Liver (tissue), 9 donors: ENCODE results near the gene NAPB. TPM values are rescaled to one million over a fixed set of nuclear protein-coding genes. Genes with fewer than 3 reads are reported as not detected.

Experiments used
- DNase-seq: peaks from one replicate; pipeline ENCODE4 v3.0.0-alpha.2; 2017; ENCODE audit warnings: low spot score
- H3K27ac ChIP-seq, 2 donors: one replicate each; pipeline ENCODE4 v1.7.0; 2013; ENCODE audit warnings: inconsistent platforms in 2 of 2, low read length in 2 of 2, control low read depth in 1 of 2, low read depth in 1 of 2, mild to moderate bottlenecking in 1 of 2
- H3K27me3 ChIP-seq, 4 donors: one replicate each; pipeline versions ENCODE4 v1.6.1 to v1.7.0; 2013; ENCODE audit warnings: low read length in 3 of 4, inconsistent platforms in 1 of 4, mild to moderate bottlenecking in 1 of 4, moderate library complexity in 1 of 4; ENCODE audit not compliant: control insufficient read depth in 4 of 4, insufficient read depth in 4 of 4
- H3K36me3 ChIP-seq, 4 donors: one replicate each; pipeline versions ENCODE4 v1.6.1 to v1.7.0; 2013; ENCODE audit warnings: low read length in 3 of 4, mild to moderate bottlenecking in 3 of 4, low read depth in 1 of 4, moderate library complexity in 1 of 4; ENCODE audit not compliant: control insufficient read depth in 4 of 4, insufficient read depth in 3 of 4
- H3K4me1 ChIP-seq, 4 donors: one replicate each; pipeline versions ENCODE4 v1.6.1 to v1.7.0; 2013; ENCODE audit warnings: low read length in 3 of 4, mild to moderate bottlenecking in 3 of 4, moderate library complexity in 1 of 4; ENCODE audit not compliant: control insufficient read depth in 4 of 4, insufficient read depth in 4 of 4
- H3K4me3 ChIP-seq, 3 donors: one replicate each; pipeline versions ENCODE4 v1.6.1 to v1.7.0; 2013; ENCODE audit warnings: low read length in 3 of 3, control low read depth in 1 of 3, low read depth in 1 of 3, mild to moderate bottlenecking in 1 of 3
- H3K9ac ChIP-seq, 2 donors: one replicate each; pipeline ENCODE4 v1.7.0; 2013; ENCODE audit warnings: low read length in 2 of 2, mild to moderate bottlenecking in 2 of 2, moderate library complexity in 2 of 2, control low read depth in 1 of 2, low read depth in 1 of 2
- H3K9me3 ChIP-seq, 4 donors: one replicate each; pipeline versions ENCODE4 v1.6.1 to v1.7.0; 2013; ENCODE audit warnings: low read length in 3 of 4; ENCODE audit not compliant: control insufficient read depth in 4 of 4
- ATF3 ChIP-seq: IDR thresholded peaks from 2 replicates; pipeline ENCODE4 v1.6.1; 2016; ENCODE audit warnings: antibody characterized with exemption
- EGR1 ChIP-seq, 2 donors: IDR thresholded peaks; 2 replicates each; pipeline ENCODE4 v1.6.1; 2016 to 2018; ENCODE audit warnings: antibody characterized with exemption in 2 of 2, low read depth in 2 of 2
- FOXA1 ChIP-seq: IDR thresholded peaks from 2 replicates; pipeline ENCODE4 v1.6.1; 2016; ENCODE audit warnings: antibody characterized with exemption
- FOXA2 ChIP-seq: IDR thresholded peaks from 2 replicates; pipeline ENCODE4 v1.6.1; 2016; ENCODE audit warnings: antibody characterized with exemption
- GABPA ChIP-seq, 2 donors: IDR thresholded peaks in 1 of 2; conservative IDR thresholded peaks in 1 of 2; 2 replicates each; pipeline ENCODE4 v1.6.1; 2016; ENCODE audit warnings: antibody characterized with exemption in 2 of 2, mild to moderate bottlenecking in 1 of 2, moderate library complexity in 1 of 2
- HNF4A ChIP-seq, 2 donors: conservative IDR thresholded peaks; 2 replicates each; pipeline ENCODE4 v1.6.1; 2016; ENCODE audit warnings: antibody characterized with exemption in 2 of 2, mild to moderate bottlenecking in 2 of 2
- HNF4G ChIP-seq: IDR thresholded peaks from 2 replicates; pipeline ENCODE4 v1.6.1; 2016; ENCODE audit warnings: antibody characterized with exemption
- NR2F2 ChIP-seq: IDR thresholded peaks from 2 replicates; pipeline ENCODE4 v1.6.1; 2016; ENCODE audit warnings: antibody characterized with exemption
- RAD21 ChIP-seq, 2 donors: IDR thresholded peaks; 2 replicates each; pipeline ENCODE4 v1.6.1; 2016; ENCODE audit warnings: antibody characterized with exemption in 2 of 2, mild to moderate bottlenecking in 2 of 2
- RXRA ChIP-seq, 2 donors: IDR thresholded peaks; 2 replicates each; pipeline ENCODE4 v1.6.1; 2017 to 2018; ENCODE audit warnings: antibody characterized with exemption in 2 of 2, mild to moderate bottlenecking in 1 of 2
- SP1 ChIP-seq: IDR thresholded peaks from 2 replicates; pipeline ENCODE4 v1.6.1; 2018; ENCODE audit warnings: antibody characterized with exemption, mild to moderate bottlenecking
- TAF1 ChIP-seq: conservative IDR thresholded peaks from 2 replicates; pipeline ENCODE4 v1.6.1; 2016; ENCODE audit warnings: antibody characterized with exemption, mild to moderate bottlenecking
- YY1 ChIP-seq: IDR thresholded peaks from 2 replicates; pipeline ENCODE4 v1.6.1; 2016; ENCODE audit warnings: antibody characterized with exemption, mild to moderate bottlenecking
- ZBTB33 ChIP-seq: IDR thresholded peaks from 2 replicates; pipeline ENCODE4 v1.6.1; 2016; ENCODE audit warnings: antibody characterized with exemption
- WGBS: extraction: QIAGEN DNeasy Blood & Tissue Kit; methylation state at CpG from one replicate; pipeline ENCODE4 v1.1.7; 2013; 5-methylcytosine and 5-hydroxymethylcytosine counted together
- polyA plus RNA-seq, 2 donors: library from polyadenylated mRNA; stranded (reverse) in 1 of 2; unstranded in 1 of 2; fragments of 200-250 nt in 1 of 2; fragments of >200 nt in 1 of 2; fragmentation: Nextera tagmentation in 1 of 2; extraction: Ambion mirVana in 1 of 2; gene quantifications; one replicate each; pipeline versions ENCODE4 v1.2.1 to v1.2.3, GENCODE V29; 2013 to 2015
- total RNA-seq, 2 donors: library from RNA; depleted of rRNA; stranded (reverse); fragments of >200 nt; gene quantifications; one replicate each; pipeline ENCODE4 v1.2.3, GENCODE V29; 2014
- TF ChIP-seq, protein P1 (sequence below): fragments of 150-350 bp; IDR thresholded peaks from 2 replicates; pipeline ENCODE4 v1.5.1; 2017; ENCODE audit warnings: improper control_type of control experiment, low read depth, low read length; ENCODE audit not compliant: missing input control
- donor health status: healthy.
- donor health status: healthy.
- donor health status: healthy.
- donor health status: healthy.
- donor health status: healthy.

NAPB gene
- total and polyA plus RNA-seq, 4 donors = 2.4 to 10.6 (median 4.5) TPM

DNA sequence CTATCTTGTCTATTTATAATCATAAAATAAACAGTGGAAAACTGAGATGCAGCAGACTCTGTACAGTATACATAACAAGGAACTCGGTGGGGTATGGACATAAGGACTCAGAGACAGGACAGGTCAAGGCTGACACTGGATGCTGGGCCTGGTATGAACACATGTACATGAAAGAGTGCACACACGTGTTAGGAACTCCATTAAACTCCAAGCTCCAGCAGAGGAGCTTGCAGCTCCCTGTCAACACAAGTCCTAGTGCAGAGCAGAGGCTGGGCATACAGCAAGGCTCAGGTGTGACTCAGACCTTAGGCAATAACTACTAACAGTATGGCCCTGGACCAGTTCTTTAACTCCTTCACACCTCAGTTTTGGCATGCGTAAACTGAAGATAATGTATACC is 17.1 kb downstream of the NAPB start:
- no peak for DNase-seq
- H3K9ac ChIP-seq = no peak overlapping the region
- H3K9me3 ChIP-seq = no peaks in the 10 kb centered on the region
- H3K36me3 ChIP-seq = peaks cover 0 to 4% (median 3%) of the 10 kb centered on the region in 4 donors
- no peak overlapping the region for H3K27ac ChIP-seq
- no peak overlapping the region for H3K4me3 ChIP-seq
- no peaks in the 10 kb centered on the region for H3K27me3 ChIP-seq
- 75% methylated on average over 3 of the region's 3 CpGs for WGBS
- TF ChIP-seq YY1 (no peak), FOXA2 (no peak), ZBTB33 (no peak), HNF4A (conservative IDR thresholded peaks at IDR 0.05) (no peak), HNF4G (no peak)
- peaks cover 2 to 3% (median 3%) of the 10 kb centered on the region in 4 donors for H3K4me1 ChIP-seq

DNA sequence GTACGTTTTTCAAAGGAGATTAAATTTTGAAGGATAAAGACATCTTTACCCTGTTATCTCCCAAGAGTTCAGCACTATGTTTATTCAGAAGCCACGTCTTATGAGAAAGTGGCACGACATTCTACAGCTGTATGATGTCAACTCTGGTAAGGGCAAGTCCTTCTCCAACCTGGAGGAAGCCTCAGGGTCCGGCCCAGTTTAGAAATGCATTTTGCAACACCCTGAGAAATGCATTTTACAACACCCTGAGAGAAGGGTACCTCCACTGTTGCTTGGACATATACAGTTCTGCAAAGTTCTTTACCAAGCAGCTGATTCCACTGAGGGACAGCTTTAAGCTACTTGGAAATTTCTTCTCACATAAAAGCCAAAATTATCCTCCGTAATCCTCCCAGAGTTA is 17.5 kb downstream of the NAPB start:
- no peak for DNase-seq
- TF ChIP-seq TAF1 (no peak), RXRA (IDR thresholded peaks at IDR 0.05) (no peak), EGR1 (IDR thresholded peaks at IDR 0.05; ENCODE audit: low read depth in 2 of 2) (no peak)
- Histone ChIP-seq H3K27me3 (no peaks in the 10 kb centered on the region), H3K4me3 (no peak overlapping the region), H3K36me3 (peaks cover 0 to 4% (median 3%) of the 10 kb centered on the region in 4 donors), H3K27ac (no peak overlapping the region), H3K9me3 (no peaks in the 10 kb centered on the region), H3K4me1 (peaks cover 2 to 3% (median 3%) of the 10 kb centered on the region in 4 donors), H3K9ac (no peak overlapping the region)
- 85% methylated on average over 5 of the region's 5 CpGs for WGBS

- Histone ChIP-seq H3K27me3 (no peaks in the 10 kb centered on the region), H3K9ac (no peak overlapping the region), H3K27ac (no peak overlapping the region), H3K4me1 (no peaks in the 10 kb centered on the region), H3K4me3 (no peak overlapping the region), H3K36me3 (peaks cover 0 to 4% (median 3%) of the 10 kb centered on the region in 4 donors), H3K9me3 (no peaks in the 10 kb centered on the region)
- no peak for DNase-seq
- TF ChIP-seq RXRA (IDR thresholded peaks at IDR 0.05) (no peak), FOXA2 (no peak), HNF4A (conservative IDR thresholded peaks at IDR 0.05) (no peak), SP1 (no peak), EGR1 (IDR thresholded peaks at IDR 0.05; ENCODE audit: low read depth in 2 of 2) (no peak), NR2F2 (no peak), FOXA1 (no peak), GABPA (IDR thresholded peaks at IDR 0.05 in 1 of 2, conservative IDR thresholded peaks at IDR 0.05 in 1 of 2) (no peak), ATF3 (no peak), RAD21 (IDR thresholded peaks at IDR 0.05) (no peak), YY1 (no peak)
- TF ChIP-seq, protein P1, sequence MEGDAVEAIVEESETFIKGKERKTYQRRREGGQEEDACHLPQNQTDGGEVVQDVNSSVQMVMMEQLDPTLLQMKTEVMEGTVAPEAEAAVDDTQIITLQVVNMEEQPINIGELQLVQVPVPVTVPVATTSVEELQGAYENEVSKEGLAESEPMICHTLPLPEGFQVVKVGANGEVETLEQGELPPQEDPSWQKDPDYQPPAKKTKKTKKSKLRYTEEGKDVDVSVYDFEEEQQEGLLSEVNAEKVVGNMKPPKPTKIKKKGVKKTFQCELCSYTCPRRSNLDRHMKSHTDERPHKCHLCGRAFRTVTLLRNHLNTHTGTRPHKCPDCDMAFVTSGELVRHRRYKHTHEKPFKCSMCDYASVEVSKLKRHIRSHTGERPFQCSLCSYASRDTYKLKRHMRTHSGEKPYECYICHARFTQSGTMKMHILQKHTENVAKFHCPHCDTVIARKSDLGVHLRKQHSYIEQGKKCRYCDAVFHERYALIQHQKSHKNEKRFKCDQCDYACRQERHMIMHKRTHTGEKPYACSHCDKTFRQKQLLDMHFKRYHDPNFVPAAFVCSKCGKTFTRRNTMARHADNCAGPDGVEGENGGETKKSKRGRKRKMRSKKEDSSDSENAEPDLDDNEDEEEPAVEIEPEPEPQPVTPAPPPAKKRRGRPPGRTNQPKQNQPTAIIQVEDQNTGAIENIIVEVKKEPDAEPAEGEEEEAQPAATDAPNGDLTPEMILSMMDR = no peak
- WGBS = 88% methylated on average over 5 of the region's 5 CpGs
Measured at GRCh38 chr20:23401051-23401450, 20.2 kb downstream of the NAPB start.
